NCI-H524 (cell line): ENCODE measurements around the gene UBAC2.

ENCODE experiments used
- DNase-seq, 2 experiments: peaks; one replicate each; lab custom pipeline; 2025; lab: John Stamatoyannopoulos, UW

UBAC2 gene

DNA sequence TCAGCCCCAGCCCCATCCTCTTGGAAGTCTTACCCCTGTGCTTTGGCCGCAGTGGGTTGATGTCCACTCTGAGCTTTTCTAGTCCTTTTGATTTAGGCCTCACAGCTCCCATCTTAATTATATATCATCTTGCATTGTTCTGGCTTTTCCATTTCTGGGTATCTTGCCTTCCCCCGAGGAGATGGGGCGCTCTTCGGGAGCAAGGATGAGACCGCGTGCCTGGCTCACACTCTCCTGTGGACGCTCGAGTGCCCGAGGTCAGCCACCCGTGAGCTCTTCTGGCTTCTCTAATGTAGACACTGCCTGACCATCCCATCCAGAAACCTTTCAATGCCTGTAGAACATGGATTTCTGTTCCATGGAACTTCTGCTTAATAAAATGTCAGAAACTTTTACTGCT lies 160.0 kb downstream of the UBAC2 start:
- DNase-seq, result no peak

GRCh38 chr13:99361197-99361596 lies 160.5 kb downstream of the UBAC2 start:
- no peak for DNase-seq

- no peak for DNase-seq
These were observed 161.7 kb downstream of the UBAC2 start for GRCh38 chr13:99362362-99362761.

DNA sequence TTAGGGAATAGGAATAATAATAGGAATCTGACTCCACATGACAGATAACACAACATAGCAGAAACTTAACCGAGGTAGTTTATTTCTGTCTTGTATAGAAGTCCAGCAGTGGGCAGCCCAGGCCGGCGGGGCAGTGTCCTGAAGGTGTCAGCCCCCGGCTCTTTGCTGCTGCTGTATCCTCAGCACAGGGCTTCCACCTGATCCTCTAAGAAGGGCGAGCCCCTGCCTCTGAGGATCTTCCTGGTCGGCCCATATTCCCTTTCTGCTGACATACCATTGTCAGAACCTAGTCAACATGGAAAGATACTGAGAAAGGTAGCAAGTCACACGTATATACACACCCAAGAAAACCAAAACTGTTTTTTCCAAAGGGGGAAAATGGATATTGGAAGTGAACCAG lies 162.7 kb downstream of the UBAC2 start:
- no peak for DNase-seq

GRCh38 chr13:99363949-99364348 lies 163.3 kb downstream of the UBAC2 start:
- no peak for DNase-seq

DNA sequence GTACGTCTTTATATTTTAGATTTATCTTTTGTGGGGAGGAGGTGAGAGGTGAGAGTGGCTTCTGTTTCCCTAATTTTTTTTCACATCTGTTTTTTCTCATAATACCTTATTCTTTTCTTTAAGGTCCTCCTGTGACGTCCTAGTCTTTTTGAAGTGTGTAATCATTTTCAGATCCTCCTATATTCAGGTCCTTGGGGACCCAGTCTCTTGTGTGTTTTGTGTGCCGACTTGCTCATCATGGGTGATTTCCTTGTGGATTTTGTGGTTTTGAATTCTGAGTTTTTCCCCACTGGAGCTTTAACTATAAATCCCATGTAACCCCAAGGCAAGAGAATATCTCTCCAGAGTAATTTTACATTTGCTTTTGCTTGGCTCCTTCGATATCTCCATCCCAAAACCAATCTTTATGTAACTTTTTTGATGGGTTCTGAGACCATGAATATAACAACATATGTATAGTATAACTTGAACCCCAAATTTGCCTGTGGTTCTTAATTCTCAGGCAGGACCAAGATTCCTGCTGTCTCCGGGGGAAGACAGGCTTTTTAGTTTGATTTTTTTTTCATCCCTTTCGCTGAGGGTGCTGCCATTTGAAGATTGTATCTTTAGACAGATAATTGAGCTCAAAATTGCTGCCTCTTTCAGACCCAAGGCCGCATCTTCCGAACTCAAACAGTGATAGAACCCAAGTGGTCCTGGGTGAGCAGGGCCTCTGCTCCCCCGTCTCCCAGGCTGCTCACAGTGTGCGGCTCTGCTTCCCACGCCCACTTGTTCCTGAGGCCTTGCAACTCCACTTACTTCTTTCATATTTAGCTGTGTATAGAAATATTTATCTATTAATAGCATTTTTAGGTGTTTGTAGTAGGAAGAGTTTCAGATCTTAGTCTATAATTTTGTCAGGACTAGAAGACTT lies 165.7 kb downstream of the UBAC2 start:
- no peak for DNase-seq

DNA sequence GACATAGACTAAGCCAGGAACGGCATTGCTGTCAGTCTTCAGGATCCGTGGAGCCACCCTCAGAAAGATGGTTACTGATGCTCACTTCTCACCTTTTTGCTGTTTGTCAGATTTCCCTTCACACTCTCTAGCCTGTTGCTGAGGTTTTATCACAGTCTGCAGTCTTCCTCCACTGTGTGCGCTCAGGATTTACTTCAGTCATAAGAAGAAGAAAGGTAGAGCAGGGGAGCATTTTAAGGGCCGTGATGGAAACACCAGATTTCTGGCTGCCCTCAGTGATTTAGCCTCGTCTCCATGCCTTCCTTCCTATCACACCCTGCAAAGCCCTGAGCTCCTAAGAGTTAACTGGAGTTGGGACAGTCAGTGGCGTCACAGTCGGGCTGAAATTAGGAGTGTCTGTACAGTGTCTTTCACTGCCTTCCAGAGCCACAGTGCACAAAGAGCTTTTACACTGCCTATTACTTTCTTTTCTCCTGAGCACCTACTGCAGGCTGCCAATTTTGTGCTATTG lies 166.5 kb downstream of the UBAC2 start:
- no peak for DNase-seq

- DNase-seq, result no peak
These were observed 167.2 kb downstream of the UBAC2 start for GRCh38 chr13:99367663-99368448.

GRCh38 chr13:99370481-99371275 lies 170.0 kb downstream of the UBAC2 start:
- peak in 1 of 2 experiments; percentile 16 for DNase-seq

GRCh38 chr13:99371956-99372355 lies 171.3 kb downstream of the UBAC2 start:
- DNase-seq, result no peak

DNA sequence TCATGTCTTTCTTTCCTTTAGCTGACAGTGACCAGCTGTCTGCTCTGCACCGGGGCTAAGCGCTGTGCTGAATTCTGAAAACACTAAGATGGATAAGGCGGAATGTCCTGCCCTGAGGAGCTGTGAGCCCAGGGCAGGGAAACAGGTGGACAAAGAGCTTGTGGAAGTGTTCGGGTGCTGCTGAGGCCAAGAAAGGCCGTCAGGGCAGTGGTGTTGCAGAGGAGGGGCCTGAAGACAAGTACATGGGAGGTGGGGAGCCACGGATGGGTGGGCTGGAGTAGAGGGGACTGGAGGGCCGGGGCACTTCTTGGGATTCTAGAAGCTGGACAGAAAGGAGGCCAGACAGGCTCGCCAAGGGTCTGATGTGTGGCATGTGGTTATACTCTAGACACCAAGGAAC lies 172.8 kb downstream of the UBAC2 start:
- no peak for DNase-seq

DNA sequence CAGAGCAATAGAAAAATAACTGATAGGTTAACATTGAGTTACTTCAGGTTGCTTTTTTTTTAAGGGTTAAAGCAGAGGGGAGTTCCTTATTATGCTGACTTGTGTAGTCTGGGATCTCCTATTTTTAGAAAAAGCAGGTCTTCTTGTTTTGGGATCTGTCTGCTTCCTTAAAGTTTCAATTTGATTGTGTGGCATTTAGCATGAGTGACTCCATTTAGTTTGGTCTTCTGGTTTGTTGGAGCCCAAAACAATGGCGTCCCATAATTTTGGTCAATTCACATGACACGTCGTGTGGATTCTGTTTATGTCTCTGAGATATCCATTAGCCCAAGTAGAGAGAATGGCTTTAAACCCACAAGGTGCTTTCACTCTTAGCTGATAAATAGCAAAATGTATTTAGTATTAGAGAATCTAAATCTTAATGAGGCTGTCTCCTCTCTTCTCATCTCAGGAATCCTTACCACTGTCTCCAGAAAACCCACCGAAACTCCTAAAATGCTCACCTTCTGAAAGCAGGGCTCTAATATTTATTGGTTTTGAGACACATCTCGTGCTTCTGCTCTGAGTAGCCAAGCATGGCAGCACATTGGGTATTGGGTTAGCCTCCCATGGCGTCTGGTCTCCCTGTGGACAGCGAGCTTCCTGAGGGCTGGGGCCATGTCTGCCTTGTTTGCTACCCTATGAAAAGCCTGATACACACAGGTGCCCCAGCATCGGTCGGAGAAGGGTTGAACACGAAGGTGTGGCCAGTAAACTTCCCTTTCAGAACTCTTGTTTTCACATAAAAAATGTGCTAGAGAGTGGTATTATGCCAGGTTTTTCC lies 173.7 kb downstream of the UBAC2 start:
- DNase-seq, result no peak

GRCh38 chr13:99374994-99375737 lies 174.5 kb downstream of the UBAC2 start:
- DNase-seq, result no peak

- no peak for DNase-seq
These were observed 175.1 kb downstream of the UBAC2 start for GRCh38 chr13:99375738-99376080.

- DNase-seq, result no peak
These were observed 175.5 kb downstream of the UBAC2 start for GRCh38 chr13:99376132-99376531.

- no peak for DNase-seq
These were observed 176.3 kb downstream of the UBAC2 start for GRCh38 chr13:99376924-99377323.

DNA sequence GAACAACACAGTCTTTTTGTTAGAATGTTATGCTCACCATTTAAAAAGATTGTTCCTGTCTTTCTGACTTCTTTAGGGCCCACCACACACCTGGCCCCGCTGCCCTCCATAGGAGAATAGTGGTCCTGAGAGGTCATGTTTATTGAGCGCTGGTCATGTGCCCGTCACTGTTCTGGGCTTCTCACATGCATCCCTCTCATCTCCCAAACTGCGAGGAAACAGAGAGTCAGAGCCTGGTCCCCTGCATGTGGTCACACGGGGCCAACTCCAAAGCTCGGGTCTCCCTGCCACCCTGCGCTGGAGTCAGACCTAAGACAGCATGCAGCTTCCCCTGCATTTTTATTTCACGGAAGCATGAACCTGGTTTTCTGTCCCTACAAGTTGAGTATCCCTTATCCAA lies 177.0 kb downstream of the UBAC2 start:
- no peak for DNase-seq

- DNase-seq, result no peak
These were observed 178.5 kb downstream of the UBAC2 start for GRCh38 chr13:99378985-99379733.

DNA sequence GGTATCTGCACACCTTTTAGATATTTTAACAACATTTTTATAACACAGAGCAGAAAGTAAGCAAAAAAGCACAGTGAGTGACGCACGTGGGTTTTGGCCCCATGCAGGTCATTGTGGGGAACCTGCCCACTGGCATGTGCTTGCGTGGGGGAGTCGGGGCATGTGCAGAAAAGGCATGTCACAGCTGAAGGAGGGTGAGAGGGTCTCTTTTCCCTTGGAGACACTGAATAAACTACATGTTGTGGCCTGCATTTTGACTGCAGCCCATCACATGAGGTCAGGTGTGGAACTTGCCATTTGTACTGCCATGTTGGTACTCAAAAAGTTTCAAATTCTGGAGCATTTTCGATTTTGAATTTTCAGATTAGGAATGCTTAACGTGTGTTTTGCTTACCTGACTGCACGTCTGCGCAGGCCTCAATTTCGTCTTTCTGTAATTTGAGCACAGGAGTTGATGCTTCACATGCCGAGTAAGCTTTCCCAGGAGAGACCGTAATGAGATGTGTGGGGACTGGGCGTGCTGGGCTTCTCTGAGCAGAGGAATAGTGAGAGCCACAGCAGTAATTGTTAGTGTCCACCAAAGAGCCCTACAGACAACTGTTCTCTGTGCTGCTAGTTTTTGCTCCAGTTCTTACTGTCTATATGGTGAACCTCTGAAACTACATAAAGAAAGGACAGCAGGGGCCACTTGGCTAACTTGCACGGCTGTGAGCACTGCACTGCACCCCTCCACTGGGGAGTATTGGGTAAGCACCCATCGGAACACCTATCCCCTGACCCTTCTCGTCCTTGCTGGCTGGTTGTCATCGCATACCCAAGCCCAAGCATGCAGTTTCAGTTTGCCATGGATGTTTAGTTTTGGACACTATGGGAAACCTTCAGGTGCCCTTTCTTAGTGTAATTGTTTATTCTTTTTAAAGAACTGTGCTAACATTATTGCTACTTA lies 179.5 kb downstream of the UBAC2 start:
- DNase-seq, result no peak
